Thyroid gland (tissue), 4 donors: ENCODE measurements around the gene LRP1-AS. TPM values are rescaled to one million over a fixed set of nuclear protein-coding genes. Genes with fewer than 3 reads are reported as not detected.

Source experiments
- DNase-seq, 2 donors: peaks; one replicate each; pipeline ENCODE4 v3.0.0-alpha.2; 2019
- H3K27ac ChIP-seq, 3 donors: fragments of 200-600 bp; sonication (generic); 1 replicate in 2 of 3; 2 replicates in 1 of 3; pipeline ENCODE4 v1.5.1; 2016 to 2019; ENCODE audit warnings: mild to moderate bottlenecking in 1 of 3, moderate library complexity in 1 of 3
- H3K27me3 ChIP-seq: fragments of 200-600 bp; sonication (generic); one replicate; pipeline ENCODE4 v1.5.1; 2019
- H3K36me3 ChIP-seq, 2 donors: fragments of 200-600 bp; sonication (generic); one replicate each; pipeline ENCODE4 v1.5.1; 2016 to 2019
- H3K4me1 ChIP-seq, 2 donors: fragments of 200-600 bp; sonication (generic); one replicate each; pipeline ENCODE4 v1.5.1; 2017 to 2019
- H3K4me3 ChIP-seq, 3 donors: fragments of 200-600 bp; sonication (generic); replicated peaks in 1 of 3; 1 replicate in 2 of 3; 2 replicates in 1 of 3; pipeline ENCODE4 v1.5.1; 2016; ENCODE audit warnings: mild to moderate bottlenecking in 1 of 3
- H3K9me3 ChIP-seq: fragments of 200-600 bp; sonication (generic); one replicate; pipeline ENCODE4 v1.5.1; 2017
- CTCF ChIP-seq, 6 experiments: fragments of 200-600 bp in 3 of 6; fragments of 450-650 bp in 3 of 6; sonication (generic) in 3 of 6; IDR thresholded peaks; one replicate each; pipeline ENCODE4 v1.5.1; 2016 to 2019; ENCODE audit warnings: antibody characterized with exemption in 6 of 6, mild to moderate bottlenecking in 2 of 6, inconsistent platforms in 1 of 6, moderate library complexity in 1 of 6
- POLR2A ChIP-seq, 2 donors: fragments of 450-650 bp; IDR thresholded peaks; one replicate each; pipeline ENCODE4 v1.6.1; 2017; ENCODE audit warnings: antibody characterized with exemption in 2 of 2, mild to moderate bottlenecking in 2 of 2, moderate library complexity in 1 of 2
- WGBS, 2 donors: methylation state at CpG; one replicate each; pipeline ENCODE4 v1.1.5; 2017; 5-methylcytosine and 5-hydroxymethylcytosine counted together
- intact Hi-C: fragments of 100-400 bp; cut with DNase I; formaldehyde crosslinking; loops from one replicate; pipeline ENCODE4 v1.15.1; 2023
- total RNA-seq, 4 donors: library from RNA; depleted of rRNA; stranded (reverse); fragments of >200 nt; gene quantifications; one replicate each; pipeline ENCODE4 v1.2.3, GENCODE V29; 2016

Gene LRP1-AS
- total RNA-seq, 4 donors from 2014 or later, result not detected

DNA sequence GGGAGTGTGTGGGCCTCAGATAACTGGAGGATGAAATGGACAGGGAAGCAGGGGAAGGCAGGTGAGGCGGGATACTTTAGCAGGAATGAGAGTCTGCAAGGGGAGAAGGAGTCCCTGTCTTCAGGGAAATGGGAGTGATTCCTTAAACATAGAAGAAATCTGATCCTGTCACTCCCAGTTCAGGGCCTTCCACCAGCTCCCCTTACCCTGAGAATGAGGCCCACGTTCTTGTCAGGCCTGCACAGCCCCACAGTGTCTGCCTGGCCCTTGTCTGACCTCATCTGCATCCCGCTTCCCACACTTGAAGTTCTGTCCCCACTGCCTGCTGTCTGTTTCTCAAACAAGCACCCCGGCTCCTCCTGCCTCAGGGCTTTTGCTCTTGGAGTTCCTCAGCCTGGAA lies 12.6 kb upstream of the LRP1-AS start:
- Histone ChIP-seq H3K4me3 (no peak overlapping the region), H3K9me3 (no peaks in the 10 kb centered on the region), H3K4me1 (no peaks in the 10 kb centered on the region), H3K36me3 (peaks cover 15 to 25% of the 10 kb centered on the region in 2 donors), H3K27ac (no peak overlapping the region), H3K27me3 (no peaks in the 10 kb centered on the region)
- no peak for TF ChIP-seq POLR2A (IDR thresholded peaks at IDR 0.05)
- no peak for TF ChIP-seq CTCF (IDR thresholded peaks at IDR 0.05)
- DNase-seq, result no peak
- 80 to 91% methylated on average over 4 of the region's 4 CpGs for WGBS, 2 donors
- intact Hi-C loops, result no loop called here

- H3K9me3 ChIP-seq, result no peaks in the 10 kb centered on the region
- no peak for DNase-seq
- H3K27me3 ChIP-seq, result no peaks in the 10 kb centered on the region
- H3K36me3 ChIP-seq, result peaks cover 15 to 31% of the 10 kb centered on the region in 2 donors
- H3K27ac ChIP-seq, result no peak overlapping the region
- intact Hi-C loops, result no loop called here
- H3K4me1 ChIP-seq, result no peaks in the 10 kb centered on the region
- WGBS, 2 donors, result 79 to 87% methylated on average over 4 of the region's 4 CpGs
- TF ChIP-seq CTCF (IDR thresholded peaks at IDR 0.05) (no peak), POLR2A (IDR thresholded peaks at IDR 0.05) (no peak)
- no peak overlapping the region for H3K4me3 ChIP-seq
Observed at GRCh38 chr12:57159311-57159710, 11.9 kb upstream of the LRP1-AS start.

GRCh38 chr12:57158665-57159064 lies 11.2 kb upstream of the LRP1-AS start:
- TF ChIP-seq CTCF (IDR thresholded peaks at IDR 0.05) (no peak), POLR2A (IDR thresholded peaks at IDR 0.05) (no peak)
- H3K9me3 ChIP-seq, result no peaks in the 10 kb centered on the region
- WGBS, 2 donors, result 74 to 96% methylated on average over 2 to 4 of the region's 4 CpGs
- DNase-seq, result no peak
- H3K27me3 ChIP-seq, result no peaks in the 10 kb centered on the region
- H3K36me3 ChIP-seq, result peaks cover 15 to 37% of the 10 kb centered on the region in 2 donors
- H3K4me1 ChIP-seq, result no peaks in the 10 kb centered on the region
- no peak overlapping the region for H3K4me3 ChIP-seq
- intact Hi-C loops, result no loop called here
- peak overlapping the region in 1 of 3 donors; percentile 5 for H3K27ac ChIP-seq

DNA sequence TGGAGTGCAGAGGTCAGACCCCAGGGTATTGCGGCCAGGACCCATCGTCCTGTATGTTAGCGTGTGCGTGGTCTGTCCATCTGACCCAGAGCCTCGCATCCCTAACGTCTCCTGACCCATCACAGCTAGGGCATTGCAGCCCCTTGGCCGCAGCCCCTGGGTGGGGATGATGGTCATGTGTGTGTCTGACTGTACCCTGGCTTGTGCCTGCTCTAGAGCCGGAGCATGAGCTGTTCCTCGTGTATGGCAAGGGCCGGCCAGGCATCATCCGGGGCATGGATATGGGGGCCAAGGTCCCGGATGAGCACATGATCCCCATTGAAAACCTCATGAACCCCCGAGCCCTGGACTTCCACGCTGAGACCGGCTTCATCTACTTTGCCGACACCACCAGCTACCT lies 10.8 kb upstream of the LRP1-AS start:
- 81 to 93% methylated on average over 10 of the region's 16 CpGs for WGBS, 2 donors
- Histone ChIP-seq H3K27me3 (no peaks in the 10 kb centered on the region), H3K4me1 (peaks cover 0 to 2% of the 10 kb centered on the region in 2 donors), H3K4me3 (no peak overlapping the region), H3K27ac (peak overlapping the region in 1 of 3 donors; percentile 5), H3K9me3 (no peaks in the 10 kb centered on the region), H3K36me3 (peaks cover 15 to 37% of the 10 kb centered on the region in 2 donors)
- intact Hi-C loops, result no loop called here
- DNase-seq, result no peak
- TF ChIP-seq POLR2A (IDR thresholded peaks at IDR 0.05) (no peak), CTCF (IDR thresholded peaks at IDR 0.05) (no peak)

DNA sequence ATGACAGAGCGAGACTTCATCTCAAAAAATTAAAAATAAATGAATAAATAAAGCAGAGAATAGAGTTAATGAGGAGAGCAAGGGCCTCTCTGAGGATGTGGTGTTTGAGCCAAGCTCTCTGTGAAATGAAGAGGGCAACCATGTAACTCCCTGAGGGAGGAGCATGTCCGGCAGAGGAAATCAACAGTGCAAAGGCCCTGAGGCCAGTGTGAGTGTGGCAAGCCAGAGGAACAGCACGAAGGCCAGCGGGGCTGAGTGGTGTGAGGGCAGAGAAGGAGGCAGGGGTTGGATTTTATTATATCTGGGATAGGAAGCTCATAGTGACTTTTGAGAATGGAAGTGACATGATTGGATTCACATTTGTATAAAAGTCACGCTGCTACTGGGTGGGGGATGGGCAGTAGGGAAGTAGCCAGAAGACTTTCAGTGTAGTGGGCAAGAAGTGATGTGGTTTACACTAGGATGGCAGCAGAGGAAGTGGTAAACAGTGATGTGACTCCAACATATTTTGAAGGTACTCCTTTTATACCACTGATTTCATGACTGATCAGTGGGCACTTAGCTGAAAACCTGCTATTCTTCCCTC lies 10.3 kb upstream of the LRP1-AS start:
- Histone ChIP-seq H3K9me3 (no peaks in the 10 kb centered on the region), H3K4me1 (peaks cover 0 to 7% of the 10 kb centered on the region in 2 donors), H3K36me3 (peaks cover 12 to 37% of the 10 kb centered on the region in 2 donors), H3K27me3 (no peaks in the 10 kb centered on the region), H3K27ac (no peak overlapping the region), H3K4me3 (no peak overlapping the region)
- intact Hi-C loops, result no loop called here
- DNase-seq, result no peak
- 84 to 89% methylated on average over 5 of the region's 5 CpGs for WGBS, 2 donors
- no peak for TF ChIP-seq CTCF (IDR thresholded peaks at IDR 0.05)
- TF ChIP-seq POLR2A (IDR thresholded peaks at IDR 0.05), result no peak
